NCI-H2029 treated with DMSO at 0.1 percent for 48 hours (cell line): ENCODE results near the gene TMEM33.
"Not testable (repeated sequence)": the region's sequence is repeated elsewhere in the genome, so short reads cannot be mapped to it uniquely, and the experiment has no call there.

Experiments
- DNase-seq: peaks from one replicate; lab custom pipeline; 2025; lab: John Stamatoyannopoulos, UW

The TMEM33 gene, protein sequence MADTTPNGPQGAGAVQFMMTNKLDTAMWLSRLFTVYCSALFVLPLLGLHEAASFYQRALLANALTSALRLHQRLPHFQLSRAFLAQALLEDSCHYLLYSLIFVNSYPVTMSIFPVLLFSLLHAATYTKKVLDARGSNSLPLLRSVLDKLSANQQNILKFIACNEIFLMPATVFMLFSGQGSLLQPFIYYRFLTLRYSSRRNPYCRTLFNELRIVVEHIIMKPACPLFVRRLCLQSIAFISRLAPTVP

GRCh38 chr4:41934901-41935651, at the start of gene TMEM33:
Gene TMEM33 (plus strand): TSS chr4:41935429. CDS start chr4:41935485, 56 bp downstream.
- DNase-seq = peak; percentile 92

- no peak for DNase-seq
These were observed 49.8 kb upstream of the TMEM33 start for GRCh38 chr4:41885456-41885855.

GRCh38 chr4:41887277-41887676, 48.0 kb upstream of the TMEM33 start:
- no peak for DNase-seq

- DNase-seq = peak; percentile 39
These were observed 47.2 kb upstream of the TMEM33 start for GRCh38 chr4:41887821-41888686.

GRCh38 chr4:41888687-41889074, 46.5 kb upstream of the TMEM33 start:
- no peak for DNase-seq

- no peak for DNase-seq
These were observed 45.9 kb upstream of the TMEM33 start for GRCh38 chr4:41889317-41889716.

- no peak for DNase-seq
These were observed 45.1 kb upstream of the TMEM33 start for GRCh38 chr4:41890085-41890484.

GRCh38 chr4:41896648-41897047, 38.6 kb upstream of the TMEM33 start:
- no peak for DNase-seq

DNA sequence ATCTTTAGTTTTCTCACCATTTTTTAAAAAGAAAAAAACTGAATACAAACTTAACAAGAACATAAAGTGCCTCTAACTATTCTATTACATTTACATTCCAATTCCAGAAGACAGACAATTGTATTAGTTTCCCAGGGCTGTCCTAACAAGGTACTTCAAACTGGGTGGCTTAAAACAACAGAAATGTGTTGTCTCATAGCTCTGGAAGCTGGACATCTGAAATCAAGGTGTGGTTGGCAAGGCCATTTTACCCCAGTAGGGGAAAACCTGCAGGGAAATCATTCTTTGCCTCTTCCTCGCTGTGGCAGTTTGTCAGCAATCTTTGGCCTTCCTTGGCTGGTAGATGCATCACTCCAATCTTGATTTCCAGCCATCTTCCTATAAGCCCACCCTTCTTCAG, 37.5 kb upstream of the TMEM33 start:
- no peak for DNase-seq

GRCh38 chr4:41909136-41909535, 26.1 kb upstream of the TMEM33 start:
- DNase-seq = not testable (repeated sequence)

DNA sequence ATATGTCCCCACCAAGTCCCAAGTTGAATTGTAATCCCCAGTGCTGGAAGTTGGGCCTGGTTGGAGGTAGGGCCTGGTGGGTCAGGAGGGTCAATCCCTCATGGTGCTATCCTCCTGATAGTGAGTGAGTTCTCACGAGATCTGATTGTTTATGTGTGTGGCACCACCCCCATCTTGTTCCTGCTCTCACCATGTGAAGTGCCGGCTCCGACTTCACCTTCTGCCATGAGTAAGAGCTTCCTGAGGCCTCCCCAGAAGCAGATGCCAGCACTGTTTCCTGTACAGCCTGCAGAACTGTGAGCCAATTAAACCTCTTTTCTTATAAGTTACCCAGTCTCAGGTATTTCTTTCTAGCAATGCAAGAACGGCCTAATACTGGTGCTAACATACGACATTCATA, 22.7 kb upstream of the TMEM33 start:
- no peak for DNase-seq

DNA sequence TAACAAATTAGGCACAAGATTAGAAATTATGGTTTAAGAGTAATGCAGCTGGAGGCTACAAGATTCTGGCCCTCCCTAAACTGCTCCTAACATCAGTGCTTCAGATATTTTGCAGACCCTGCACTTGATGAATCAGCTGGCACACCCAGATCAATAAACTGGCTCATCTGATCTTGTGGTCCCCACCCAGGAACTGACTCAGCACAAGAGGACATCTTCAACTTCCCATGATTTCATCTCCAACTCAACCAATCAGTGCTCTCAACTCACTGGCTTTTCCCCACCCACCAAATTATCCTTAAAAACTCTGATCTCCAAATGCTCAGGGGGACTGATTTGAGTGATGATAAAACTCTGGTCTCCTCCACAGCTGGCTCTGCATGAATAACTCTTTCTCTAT, 21.7 kb upstream of the TMEM33 start:
- DNase-seq = no peak

GRCh38 chr4:41918278-41918677, 17.0 kb upstream of the TMEM33 start:
- no peak for DNase-seq

DNA sequence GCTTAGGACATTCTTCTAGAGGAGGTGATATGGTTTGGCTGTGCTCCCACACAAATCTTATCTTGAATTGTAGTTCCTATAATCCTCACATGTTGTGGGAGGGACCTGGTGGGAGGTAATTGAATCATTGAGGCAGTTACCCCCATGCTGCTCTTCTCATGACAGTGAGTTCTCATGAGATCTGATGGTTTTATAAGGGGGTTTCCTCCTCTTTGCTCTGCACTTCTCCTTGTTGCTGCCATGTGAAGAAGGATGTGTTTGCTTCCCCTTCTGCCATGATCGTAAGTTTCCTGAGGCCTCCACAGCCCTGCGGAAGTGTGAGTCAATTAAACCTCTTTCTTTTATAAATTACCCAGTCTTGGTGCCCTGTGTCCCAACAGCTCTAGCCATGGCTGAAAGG, 14.8 kb upstream of the TMEM33 start:
- not testable (repeated sequence) for DNase-seq

GRCh38 chr4:41921476-41921875, 13.8 kb upstream of the TMEM33 start:
- no peak for DNase-seq

DNA sequence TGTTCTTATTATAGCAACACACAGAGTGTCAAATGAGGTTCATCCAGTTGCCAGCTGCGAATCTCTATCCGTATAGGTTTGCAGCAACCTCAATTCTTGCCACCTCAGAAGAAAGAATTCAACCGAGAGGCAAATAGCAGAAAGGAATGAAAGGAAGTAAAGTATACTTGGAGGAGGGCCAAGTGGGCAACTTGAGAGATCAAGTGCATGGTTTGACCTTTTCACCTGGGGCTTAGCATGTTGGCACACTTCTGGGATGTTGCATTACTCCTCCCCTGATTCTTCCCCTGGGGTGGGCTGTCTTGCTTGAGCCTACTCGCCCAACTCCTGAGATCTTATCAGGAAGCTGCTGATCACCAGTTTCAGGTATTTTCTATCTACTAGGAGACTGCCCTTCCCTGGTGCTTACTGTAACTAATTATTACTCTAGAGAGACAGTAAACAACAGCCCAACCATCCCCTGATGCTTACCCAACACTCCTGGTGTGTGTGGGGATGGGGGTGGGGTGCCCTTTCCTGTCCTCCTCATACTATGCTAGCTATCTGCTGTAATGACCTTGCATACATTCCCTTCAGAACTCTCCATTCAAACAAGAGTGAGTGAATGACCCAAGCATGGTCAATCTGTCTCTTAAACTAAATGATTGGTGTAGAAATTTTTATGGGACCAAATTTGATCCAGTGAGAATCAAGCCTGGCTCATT, 7.3 kb upstream of the TMEM33 start:
- no peak for DNase-seq

GRCh38 chr4:41930139-41930831, 4.9 kb upstream of the TMEM33 start:
- no peak for DNase-seq

- DNase-seq = no peak
These were observed 2.2 kb upstream of the TMEM33 start for GRCh38 chr4:41932988-41933387.

DNA sequence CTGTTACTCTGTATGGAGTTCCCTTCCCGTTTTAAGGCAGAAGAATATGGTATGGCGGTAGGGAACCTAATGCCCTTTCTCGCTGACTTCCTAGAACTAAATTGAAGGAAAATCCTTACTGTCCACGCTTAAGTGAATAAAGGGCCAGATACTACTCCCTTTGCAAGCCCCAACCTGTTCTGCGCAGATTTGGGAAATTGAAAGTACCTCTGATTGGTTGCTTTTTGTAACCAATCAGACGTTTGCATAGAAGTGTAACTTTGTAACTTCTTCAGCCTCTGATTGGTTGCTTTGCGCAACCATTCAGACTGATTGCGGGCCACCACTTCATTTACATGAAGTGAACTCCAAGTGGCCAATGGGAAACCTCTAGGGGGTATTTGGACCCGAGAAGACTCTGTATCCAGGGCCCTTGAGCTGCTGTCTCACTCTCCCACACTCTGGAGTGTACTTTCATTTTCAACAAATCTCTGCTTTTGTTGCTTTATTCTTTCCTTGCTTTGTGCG, 1.2 kb upstream of the TMEM33 start:
- peak; percentile 11 for DNase-seq

GRCh38 chr4:41934514-41934900, 722 bp upstream of the TMEM33 start:
- no peak for DNase-seq

DNA sequence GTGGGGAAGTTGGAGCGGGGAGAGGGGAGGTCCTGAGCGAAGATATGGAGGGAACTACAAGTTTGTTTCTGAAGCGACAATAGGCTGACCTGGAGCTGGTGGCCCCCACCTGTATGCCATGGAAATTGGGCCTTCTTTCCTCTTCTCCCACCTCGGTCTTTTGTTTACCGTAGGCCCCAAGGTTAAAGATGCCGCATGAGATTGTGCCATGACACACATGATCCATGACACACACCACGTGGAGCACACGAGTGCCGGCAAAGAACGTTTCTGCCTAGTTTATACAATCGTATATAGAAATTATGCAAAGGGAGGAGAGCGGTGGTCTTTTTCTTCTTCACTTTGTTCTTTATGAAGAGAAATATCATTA, 408 bp downstream of the TMEM33 start:
- DNase-seq = no peak
